Measurements from ENCODE around the gene PTPN23.
A peak's percentile ranks its signal among the peaks of the same experiment; 100 is the strongest.

PTPN23 gene

GRCh38 chr3:47381317-47382157 lies 716 bp downstream of the PTPN23 start (continued):
- TF ChIP-seq, protein P1, sequence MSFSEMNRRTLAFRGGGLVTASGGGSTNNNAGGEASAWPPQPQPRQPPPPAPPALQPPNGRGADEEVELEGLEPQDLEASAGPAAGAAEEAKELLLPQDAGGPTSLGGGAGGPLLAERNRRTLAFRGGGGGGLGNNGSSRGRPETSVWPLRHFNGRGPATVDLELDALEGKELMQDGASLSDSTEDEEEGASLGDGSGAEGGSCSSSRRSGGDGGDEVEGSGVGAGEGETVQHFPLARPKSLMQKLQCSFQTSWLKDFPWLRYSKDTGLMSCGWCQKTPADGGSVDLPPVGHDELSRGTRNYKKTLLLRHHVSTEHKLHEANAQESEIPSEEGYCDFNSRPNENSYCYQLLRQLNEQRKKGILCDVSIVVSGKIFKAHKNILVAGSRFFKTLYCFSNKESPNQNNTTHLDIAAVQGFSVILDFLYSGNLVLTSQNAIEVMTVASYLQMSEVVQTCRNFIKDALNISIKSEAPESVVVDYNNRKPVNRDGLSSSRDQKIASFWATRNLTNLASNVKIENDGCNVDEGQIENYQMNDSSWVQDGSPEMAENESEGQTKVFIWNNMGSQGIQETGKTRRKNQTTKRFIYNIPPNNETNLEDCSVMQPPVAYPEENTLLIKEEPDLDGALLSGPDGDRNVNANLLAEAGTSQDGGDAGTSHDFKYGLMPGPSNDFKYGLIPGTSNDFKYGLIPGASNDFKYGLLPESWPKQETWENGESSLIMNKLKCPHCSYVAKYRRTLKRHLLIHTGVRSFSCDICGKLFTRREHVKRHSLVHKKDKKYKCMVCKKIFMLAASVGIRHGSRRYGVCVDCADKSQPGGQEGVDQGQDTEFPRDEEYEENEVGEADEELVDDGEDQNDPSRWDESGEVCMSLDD (tag by site-specific recombination; IDR thresholded peaks at IDR 0.05) = peak; percentile 41; the same call in 1 of the 2 replicates
- TF ChIP-seq ZNF366 (tag by site-specific recombination; conservative IDR thresholded peaks at IDR 0.05) = peak; percentile 47; the same call in 1 of the 2 replicates
- TF ChIP-seq ZNF18 (tag by site-specific recombination; IDR thresholded peaks at IDR 0.05) = peak; percentile 94
- TF ChIP-seq ZNF561 (tag by site-specific recombination; IDR thresholded peaks at IDR 0.05; ENCODE audit: borderline replicate concordance) = no peak
- TF ChIP-seq, protein P2, sequence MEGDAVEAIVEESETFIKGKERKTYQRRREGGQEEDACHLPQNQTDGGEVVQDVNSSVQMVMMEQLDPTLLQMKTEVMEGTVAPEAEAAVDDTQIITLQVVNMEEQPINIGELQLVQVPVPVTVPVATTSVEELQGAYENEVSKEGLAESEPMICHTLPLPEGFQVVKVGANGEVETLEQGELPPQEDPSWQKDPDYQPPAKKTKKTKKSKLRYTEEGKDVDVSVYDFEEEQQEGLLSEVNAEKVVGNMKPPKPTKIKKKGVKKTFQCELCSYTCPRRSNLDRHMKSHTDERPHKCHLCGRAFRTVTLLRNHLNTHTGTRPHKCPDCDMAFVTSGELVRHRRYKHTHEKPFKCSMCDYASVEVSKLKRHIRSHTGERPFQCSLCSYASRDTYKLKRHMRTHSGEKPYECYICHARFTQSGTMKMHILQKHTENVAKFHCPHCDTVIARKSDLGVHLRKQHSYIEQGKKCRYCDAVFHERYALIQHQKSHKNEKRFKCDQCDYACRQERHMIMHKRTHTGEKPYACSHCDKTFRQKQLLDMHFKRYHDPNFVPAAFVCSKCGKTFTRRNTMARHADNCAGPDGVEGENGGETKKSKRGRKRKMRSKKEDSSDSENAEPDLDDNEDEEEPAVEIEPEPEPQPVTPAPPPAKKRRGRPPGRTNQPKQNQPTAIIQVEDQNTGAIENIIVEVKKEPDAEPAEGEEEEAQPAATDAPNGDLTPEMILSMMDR (tag by site-specific recombination; IDR thresholded peaks at IDR 0.05) = no peak
- TF ChIP-seq ZNF843 (tag by site-specific recombination; IDR thresholded peaks at IDR 0.05) = peak; percentile 6
- TF ChIP-seq ZNF501 (tag by site-specific recombination; IDR thresholded peaks at IDR 0.05) = 0 out of 2 replicates have a peak, but pooled peaks have one; percentile 0
- TF ChIP-seq BCL11A (tag by site-specific recombination; IDR thresholded peaks at IDR 0.05; ENCODE audit: low read depth) = 0 out of 2 replicates have a peak, but pooled peaks have one; percentile 1
- 0 out of 2 replicates have a peak, but pooled peaks have one; percentile 47 for TF ChIP-seq ZNF701 (tag by site-specific recombination; IDR thresholded peaks at IDR 0.05)
- TF ChIP-seq FEZF1 (tag by site-specific recombination; IDR thresholded peaks at IDR 0.05) = no peak
- TF ChIP-seq, protein P3, sequence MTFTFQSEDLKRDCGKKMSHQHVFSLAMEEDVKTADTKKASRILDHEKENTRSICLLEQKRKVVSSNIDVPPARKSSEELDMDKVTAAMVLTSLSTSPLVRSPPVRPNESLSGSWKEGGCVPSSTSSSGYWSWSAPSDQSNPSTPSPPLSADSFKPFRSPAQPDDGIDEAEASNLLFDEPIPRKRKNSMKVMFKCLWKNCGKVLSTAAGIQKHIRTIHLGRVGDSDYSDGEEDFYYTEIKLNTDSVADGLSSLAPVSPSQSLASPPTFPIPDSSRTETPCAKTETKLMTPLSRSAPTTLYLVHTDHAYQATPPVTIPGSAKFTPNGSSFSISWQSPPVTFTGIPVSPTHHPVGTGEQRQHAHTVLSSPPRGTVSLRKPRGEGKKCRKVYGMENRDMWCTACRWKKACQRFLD (tag by site-specific recombination; IDR thresholded peaks at IDR 0.05) = no peak
- TF ChIP-seq SP2 (tag by site-specific recombination; IDR thresholded peaks at IDR 0.05) = peak; percentile 85
- peak; percentile 39 for TF ChIP-seq KLF1 (tag by site-specific recombination; IDR thresholded peaks at IDR 0.05)
- no peak for TF ChIP-seq ZNF707 (tag by site-specific recombination; IDR thresholded peaks at IDR 0.05)
- TF ChIP-seq ZBTB8A (tag by site-specific recombination; IDR thresholded peaks at IDR 0.05) = 0 out of 2 replicates have a peak, but pooled peaks have one; percentile 45
- TF ChIP-seq EGR2 (tag by site-specific recombination; IDR thresholded peaks at IDR 0.05; ENCODE audit: low read depth) = peak; percentile 47; the same call in 1 of the 2 replicates
- no peak for TF ChIP-seq ZNF175 (tag by site-specific recombination; IDR thresholded peaks at IDR 0.05)
- peak; percentile 14 for TF ChIP-seq GLIS2 (tag by site-specific recombination; IDR thresholded peaks at IDR 0.05)
- TF ChIP-seq, protein P4, sequence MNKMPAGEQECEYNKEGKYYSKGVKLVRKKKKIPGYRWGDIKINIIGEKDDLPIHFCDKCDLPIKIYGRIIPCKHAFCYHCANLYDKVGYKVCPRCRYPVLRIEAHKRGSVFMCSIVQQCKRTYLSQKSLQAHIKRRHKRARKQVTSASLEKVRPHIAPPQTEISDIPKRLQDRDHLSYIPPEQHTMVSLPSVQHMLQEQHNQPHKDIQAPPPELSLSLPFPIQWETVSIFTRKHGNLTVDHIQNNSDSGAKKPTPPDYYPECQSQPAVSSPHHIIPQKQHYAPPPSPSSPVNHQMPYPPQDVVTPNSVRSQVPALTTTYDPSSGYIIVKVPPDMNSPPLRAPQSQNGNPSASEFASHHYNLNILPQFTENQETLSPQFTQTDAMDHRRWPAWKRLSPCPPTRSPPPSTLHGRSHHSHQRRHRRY (tag by site-specific recombination; IDR thresholded peaks at IDR 0.05) = no peak
- 0 out of 2 replicates have a peak, but pooled peaks have one; percentile 0 for TF ChIP-seq REPIN1 (tag by site-specific recombination; IDR thresholded peaks at IDR 0.05; ENCODE audit: low read depth)
- TF ChIP-seq, protein P5, sequence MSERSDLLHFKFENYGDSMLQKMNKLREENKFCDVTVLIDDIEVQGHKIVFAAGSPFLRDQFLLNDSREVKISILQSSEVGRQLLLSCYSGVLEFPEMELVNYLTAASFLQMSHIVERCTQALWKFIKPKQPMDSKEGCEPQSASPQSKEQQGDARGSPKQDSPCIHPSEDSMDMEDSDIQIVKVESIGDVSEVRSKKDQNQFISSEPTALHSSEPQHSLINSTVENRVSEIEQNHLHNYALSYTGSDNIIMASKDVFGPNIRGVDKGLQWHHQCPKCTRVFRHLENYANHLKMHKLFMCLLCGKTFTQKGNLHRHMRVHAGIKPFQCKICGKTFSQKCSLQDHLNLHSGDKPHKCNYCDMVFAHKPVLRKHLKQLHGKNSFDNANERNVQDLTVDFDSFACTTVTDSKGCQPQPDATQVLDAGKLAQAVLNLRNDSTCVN (tag by site-specific recombination; optimal IDR thresholded peaks at IDR 0.05) = peak; percentile 73
